Cardiac muscle cell (in vitro differentiated cells and primary cell): ENCODE measurements around the gene MAP2. TPM values are rescaled to one million over a fixed set of nuclear protein-coding genes. Genes with fewer than 3 reads are reported as not detected.

ENCODE experiments used
- DNase-seq, 2 donors: peaks; one replicate each; pipeline versions ENCODE4 v3.0.0 to v3.0.0-alpha.2; 2010 to 2017; ENCODE audit warnings: low read depth in 1 of 2, low spot score in 1 of 2
- H3K27ac ChIP-seq: fragments of 200-600 bp; sonication (generic); 2 replicates; pipeline ENCODE4 v1.5.1; 2016
- H3K27me3 ChIP-seq: fragments of 200-600 bp; sonication (generic); 2 replicates; pipeline ENCODE4 v1.6.0; 2016; ENCODE audit warnings: control low read depth
- H3K36me3 ChIP-seq: fragments of 200-600 bp; sonication (generic); 2 replicates; pipeline ENCODE4 v1.5.1; 2016; ENCODE audit warnings: control low read depth
- H3K4me1 ChIP-seq: fragments of 200-600 bp; sonication (generic); 2 replicates; pipeline ENCODE4 v1.8.1; 2017; ENCODE audit warnings: low read depth, mild to moderate bottlenecking, mixed run types
- H3K4me3 ChIP-seq: fragments of 200-600 bp; sonication (generic); 2 replicates; pipeline ENCODE4 v1.5.1; 2016; ENCODE audit warnings: mild to moderate bottlenecking
- H3K9me3 ChIP-seq: fragments of 200-600 bp; sonication (generic); 2 replicates; pipeline ENCODE4 v1.5.1; 2017; ENCODE audit warnings: low read depth, mild to moderate bottlenecking, control low read depth
- polyA plus RNA-seq: library from polyadenylated mRNA; unstranded; fragments of >200 nt; fragmentation: Nextera tagmentation; extraction: Ambion mirVana; gene quantifications from 2 replicates; pipeline ENCODE4 v1.2.1, GENCODE V29; 2016
- total RNA-seq: library from RNA; depleted of rRNA; stranded (reverse); fragments of >200 nt; gene quantifications from 2 replicates; pipeline ENCODE4 v1.2.3, GENCODE V29; 2016
- TF ChIP-seq, protein P1 (sequence below): IDR thresholded peaks from 2 replicates; pipeline ENCODE4 v1.5.1; 2012; ENCODE audit warnings: low read depth, mild to moderate bottlenecking, low read length

The MAP2 gene
- total and polyA plus RNA-seq, 2 experiments from 2014 or later: 0.24 to 0.68 TPM

- Histone ChIP-seq H3K36me3 (no peaks in the 10 kb centered on the region), H3K4me3 (no peak overlapping the region), H3K27me3 (no peaks in the 10 kb centered on the region), H3K9me3 (no peaks in the 10 kb centered on the region), H3K4me1 (no peaks in the 10 kb centered on the region), H3K27ac (no peak overlapping the region)
- TF ChIP-seq, protein P1, sequence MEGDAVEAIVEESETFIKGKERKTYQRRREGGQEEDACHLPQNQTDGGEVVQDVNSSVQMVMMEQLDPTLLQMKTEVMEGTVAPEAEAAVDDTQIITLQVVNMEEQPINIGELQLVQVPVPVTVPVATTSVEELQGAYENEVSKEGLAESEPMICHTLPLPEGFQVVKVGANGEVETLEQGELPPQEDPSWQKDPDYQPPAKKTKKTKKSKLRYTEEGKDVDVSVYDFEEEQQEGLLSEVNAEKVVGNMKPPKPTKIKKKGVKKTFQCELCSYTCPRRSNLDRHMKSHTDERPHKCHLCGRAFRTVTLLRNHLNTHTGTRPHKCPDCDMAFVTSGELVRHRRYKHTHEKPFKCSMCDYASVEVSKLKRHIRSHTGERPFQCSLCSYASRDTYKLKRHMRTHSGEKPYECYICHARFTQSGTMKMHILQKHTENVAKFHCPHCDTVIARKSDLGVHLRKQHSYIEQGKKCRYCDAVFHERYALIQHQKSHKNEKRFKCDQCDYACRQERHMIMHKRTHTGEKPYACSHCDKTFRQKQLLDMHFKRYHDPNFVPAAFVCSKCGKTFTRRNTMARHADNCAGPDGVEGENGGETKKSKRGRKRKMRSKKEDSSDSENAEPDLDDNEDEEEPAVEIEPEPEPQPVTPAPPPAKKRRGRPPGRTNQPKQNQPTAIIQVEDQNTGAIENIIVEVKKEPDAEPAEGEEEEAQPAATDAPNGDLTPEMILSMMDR: no peak
- DNase-seq: no peak
Observed at GRCh38 chr2:209727077-209727476, 303.2 kb downstream of the MAP2 start.

DNA sequence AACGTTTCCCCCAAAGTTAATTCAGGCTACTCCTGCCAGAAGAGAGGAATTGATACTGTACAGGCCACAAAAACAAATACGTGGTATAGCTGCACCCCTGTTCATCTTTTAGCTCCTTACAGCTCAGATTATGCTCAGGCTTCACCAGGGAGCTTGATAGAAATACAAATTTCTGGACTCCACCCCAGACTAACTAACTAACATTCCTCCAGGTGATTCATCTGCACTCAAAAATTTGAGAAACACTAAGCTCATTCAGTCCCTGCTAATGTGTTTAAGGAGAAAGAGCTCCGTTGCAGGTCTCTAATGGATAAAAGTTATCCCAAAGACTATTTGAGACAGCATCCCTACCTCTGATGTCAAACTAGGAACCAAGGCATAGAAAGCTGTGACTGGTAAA lies 311.0 kb downstream of the MAP2 start:
- no peaks in the 10 kb centered on the region for H3K27me3 ChIP-seq
- DNase-seq: no peak
- TF ChIP-seq, protein P1: no peak
- no peak overlapping the region for H3K27ac ChIP-seq
- H3K4me1 ChIP-seq: no peaks in the 10 kb centered on the region
- H3K4me3 ChIP-seq: no peak overlapping the region
- no peaks in the 10 kb centered on the region for H3K36me3 ChIP-seq
- no peaks in the 10 kb centered on the region for H3K9me3 ChIP-seq

- TF ChIP-seq, protein P1: no peak
- no peaks in the 10 kb centered on the region for H3K9me3 ChIP-seq
- no peaks in the 10 kb centered on the region for H3K4me1 ChIP-seq
- H3K4me3 ChIP-seq: no peak overlapping the region
- peaks cover 6% of the 10 kb centered on the region for H3K27me3 ChIP-seq
- no peak overlapping the region for H3K27ac ChIP-seq
- no peak for DNase-seq
- H3K36me3 ChIP-seq: no peaks in the 10 kb centered on the region
Observed at GRCh38 chr2:209741953-209742352, 318.1 kb downstream of the MAP2 start.

- Histone ChIP-seq H3K27ac (no peak overlapping the region), H3K36me3 (no peaks in the 10 kb centered on the region), H3K4me1 (no peaks in the 10 kb centered on the region), H3K9me3 (no peaks in the 10 kb centered on the region), H3K4me3 (no peak overlapping the region), H3K27me3 (peaks cover 12% of the 10 kb centered on the region)
- TF ChIP-seq, protein P1: no peak
- DNase-seq: no peak
Observed at GRCh38 chr2:209753020-209753419, 329.2 kb downstream of the MAP2 start.

DNA sequence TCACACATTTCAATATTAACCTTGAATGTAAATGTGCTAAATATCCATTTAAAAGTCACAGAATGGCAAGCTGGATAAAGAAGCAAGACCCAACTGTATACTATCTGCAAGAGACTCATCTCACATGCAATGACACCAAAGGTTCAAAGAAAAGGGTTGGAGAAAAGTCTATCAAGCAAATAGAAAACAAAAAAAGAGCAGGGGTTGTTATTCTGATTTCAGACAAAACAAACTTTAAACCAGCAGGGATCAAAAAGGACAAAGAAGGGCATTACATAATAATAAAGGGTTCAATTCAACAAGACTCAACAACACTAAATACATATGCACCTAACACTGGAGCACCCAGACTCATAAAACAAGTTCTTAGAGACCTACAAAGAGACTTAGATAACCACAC lies 333.3 kb downstream of the MAP2 start:
- no peak for DNase-seq
- Histone ChIP-seq H3K4me1 (no peaks in the 10 kb centered on the region), H3K9me3 (no peaks in the 10 kb centered on the region), H3K4me3 (no peak overlapping the region), H3K36me3 (no peaks in the 10 kb centered on the region), H3K27me3 (peaks cover 31% of the 10 kb centered on the region), H3K27ac (no peak overlapping the region)
- TF ChIP-seq, protein P1: no peak

GRCh38 chr2:209761566-209761965 lies 337.7 kb downstream of the MAP2 start:
- no peak overlapping the region for H3K27ac ChIP-seq
- H3K4me1 ChIP-seq: no peaks in the 10 kb centered on the region
- H3K36me3 ChIP-seq: no peaks in the 10 kb centered on the region
- DNase-seq: no peak
- no peaks in the 10 kb centered on the region for H3K9me3 ChIP-seq
- TF ChIP-seq, protein P1: no peak
- H3K27me3 ChIP-seq: peaks cover 38% of the 10 kb centered on the region
- no peak overlapping the region for H3K4me3 ChIP-seq
